ENCODE results near the gene TMEM200B. TPM values are rescaled to one million over a fixed set of nuclear protein-coding genes. Genes with fewer than 3 reads are reported as not detected.
"Not testable (repeated sequence)": the region's sequence is repeated elsewhere in the genome, so short reads cannot be mapped to it uniquely, and the experiment has no call there.

Gene TMEM200B
- total RNA-seq, 1 experiment from 2014 or later, result 12.6 TPM

DNA sequence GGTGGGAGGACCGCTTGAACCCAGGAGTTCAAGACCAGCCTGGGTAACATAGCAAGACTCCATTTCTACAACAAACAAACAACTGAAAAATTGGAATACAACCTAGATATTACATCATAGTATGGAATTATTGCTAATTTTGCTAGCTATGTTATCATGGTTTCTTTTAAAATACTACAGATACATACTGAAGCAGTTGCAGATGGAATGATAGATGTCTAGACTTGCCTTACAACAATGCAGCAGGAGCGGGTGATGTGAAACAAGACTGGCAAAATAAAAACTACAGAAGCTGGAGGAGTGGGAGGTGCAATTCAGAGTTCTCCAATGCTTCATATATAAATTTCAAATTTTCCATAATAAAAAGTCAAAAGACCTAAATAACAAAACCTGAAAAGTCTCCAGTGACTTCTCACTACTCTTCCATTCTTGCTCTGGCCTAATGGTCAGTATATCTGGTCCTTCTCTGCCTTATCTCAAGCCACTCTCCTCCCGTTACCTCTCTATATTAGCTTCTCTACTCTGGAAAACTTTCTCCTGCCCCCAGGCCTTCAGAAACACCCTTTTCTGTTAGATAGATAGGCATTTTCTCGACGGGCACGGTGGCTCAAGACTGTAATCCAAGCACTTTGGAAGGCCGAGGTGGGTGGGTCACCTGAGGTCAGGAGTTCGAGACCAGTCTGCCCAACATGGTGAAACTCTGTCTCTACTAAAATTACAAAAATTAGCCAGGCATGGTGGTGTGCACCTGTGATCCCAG lies 28.5 kb upstream of the TMEM200B start:
- Histone ChIP-seq H3K23me2 (ENCODE audit: insufficient read length, low read depth, low read length, poor library complexity, severe bottlenecking) (no peaks in the 10 kb centered on the region), H2BK12ac (ENCODE audit: insufficient read length, low read depth, low read length) (no peak overlapping the region), H4K91ac (ENCODE audit: insufficient read length, low read depth, low read length) (no peak overlapping the region), H3K18ac (ENCODE audit: insufficient read length, low read depth, low read length) (no peak overlapping the region), H2AFZ (ENCODE audit: low read length) (no peak overlapping the region), H3K79me1 (ENCODE audit: insufficient read depth, low read depth, low read length, poor library complexity, severe bottlenecking) (no peaks in the 10 kb centered on the region), H3K56ac (ENCODE audit: insufficient read length, low read depth, low read length) (no peak overlapping the region), H3K4me2 (ENCODE audit: insufficient read depth, insufficient read length, low read length) (no peak overlapping the region), H3K79me2 (ENCODE audit: insufficient read depth, low read length) (no peaks in the 10 kb centered on the region), H4K8ac (replicated peaks; ENCODE audit: insufficient read length, low read depth, low read length) (no peak overlapping the region), H3K23ac (ENCODE audit: insufficient read length, low read depth, low read length) (no peak overlapping the region), H2BK5ac (ENCODE audit: insufficient read length, low read length) (no peak overlapping the region), H2BK120ac (ENCODE audit: low read depth, low read length, poor library complexity, severe bottlenecking) (no peak overlapping the region), H3K4ac (ENCODE audit: low read depth, low read length) (no peak overlapping the region), H3K4me1 (ENCODE audit: insufficient read depth, low read length) (peaks cover 3% of the 10 kb centered on the region; the same call in 1 of the 2 replicates), H4K20me1 (ENCODE audit: control insufficient read depth, insufficient read depth, insufficient read length) (no peaks in the 10 kb centered on the region), H2AK5ac (ENCODE audit: insufficient read length, low read length) (no peak overlapping the region), H4K5ac (ENCODE audit: insufficient read length, low read depth, low read length) (no peak overlapping the region), H2BK20ac (ENCODE audit: low read depth, low read length, poor library complexity, severe bottlenecking) (no peak overlapping the region), H2BK15ac (ENCODE audit: low read depth, low read length) (no peak overlapping the region), H3K27me3 (ENCODE audit: insufficient read depth, low read length) (no peaks in the 10 kb centered on the region), H3T11ph (ENCODE audit: low read length) (no peak overlapping the region), H3K9ac (ENCODE audit: extremely low read depth, insufficient read length, low read length) (no peak overlapping the region), H3K27ac (ENCODE audit: insufficient read length, low read depth, low read length) (no peak overlapping the region), H3K14ac (ENCODE audit: insufficient read depth, low read length) (no peak overlapping the region), H3K9me3 (ENCODE audit: control insufficient read depth, low read depth, low read length) (no peaks in the 10 kb centered on the region)
- H3K9me3 Mint-ChIP-seq, result no peaks in the 10 kb centered on the region
- H3K27ac Mint-ChIP-seq, result no peak overlapping the region
- no peaks in the 10 kb centered on the region for H3K27me3 Mint-ChIP-seq (ENCODE audit: low read depth)
- DNase-seq, result no peak
- TF ChIP-seq, protein P1, sequence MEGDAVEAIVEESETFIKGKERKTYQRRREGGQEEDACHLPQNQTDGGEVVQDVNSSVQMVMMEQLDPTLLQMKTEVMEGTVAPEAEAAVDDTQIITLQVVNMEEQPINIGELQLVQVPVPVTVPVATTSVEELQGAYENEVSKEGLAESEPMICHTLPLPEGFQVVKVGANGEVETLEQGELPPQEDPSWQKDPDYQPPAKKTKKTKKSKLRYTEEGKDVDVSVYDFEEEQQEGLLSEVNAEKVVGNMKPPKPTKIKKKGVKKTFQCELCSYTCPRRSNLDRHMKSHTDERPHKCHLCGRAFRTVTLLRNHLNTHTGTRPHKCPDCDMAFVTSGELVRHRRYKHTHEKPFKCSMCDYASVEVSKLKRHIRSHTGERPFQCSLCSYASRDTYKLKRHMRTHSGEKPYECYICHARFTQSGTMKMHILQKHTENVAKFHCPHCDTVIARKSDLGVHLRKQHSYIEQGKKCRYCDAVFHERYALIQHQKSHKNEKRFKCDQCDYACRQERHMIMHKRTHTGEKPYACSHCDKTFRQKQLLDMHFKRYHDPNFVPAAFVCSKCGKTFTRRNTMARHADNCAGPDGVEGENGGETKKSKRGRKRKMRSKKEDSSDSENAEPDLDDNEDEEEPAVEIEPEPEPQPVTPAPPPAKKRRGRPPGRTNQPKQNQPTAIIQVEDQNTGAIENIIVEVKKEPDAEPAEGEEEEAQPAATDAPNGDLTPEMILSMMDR (conservative IDR thresholded peaks at IDR 0.05), result no peak
- H3K4me3 Mint-ChIP-seq, result no peak overlapping the region
- H3K36me3 Mint-ChIP-seq (ENCODE audit: insufficient read depth in 1 of 3, low read depth in 3 of 3), result peaks cover 62 to 99% (median 96%) of the 10 kb centered on the region in 3 experiments
- no CpG with 5 or more reads among the region's 8 CpGs for WGBS (ENCODE audit: extremely low coverage, insufficient read length, low lambda C conversion rate)
- peaks cover 5 to 7% of the 10 kb centered on the region in 2 experiments for H3K4me1 Mint-ChIP-seq

DNA sequence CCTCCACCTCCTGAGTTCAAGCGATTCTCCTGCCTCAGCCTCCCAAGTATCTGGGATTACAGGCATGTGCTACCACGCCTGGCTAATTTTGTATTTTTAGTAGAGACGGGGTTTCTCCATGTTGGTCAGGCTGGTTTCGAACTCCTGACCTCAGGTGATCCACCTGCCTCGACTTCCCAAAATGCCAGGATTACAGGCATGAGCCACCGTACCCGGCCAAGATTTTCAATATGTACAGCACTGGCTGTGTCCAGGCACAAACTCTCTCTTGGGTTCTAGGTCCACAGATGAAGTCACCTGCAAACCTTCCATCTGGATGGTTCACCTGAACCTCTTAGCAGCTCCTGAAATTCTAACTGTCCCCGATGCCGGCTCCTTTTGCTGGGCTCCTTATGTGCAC lies 26.6 kb upstream of the TMEM200B start:
- not testable (repeated sequence) for H3K4me1 Mint-ChIP-seq; H2BK15ac ChIP-seq (ENCODE audit: low read depth, low read length); H4K5ac ChIP-seq (ENCODE audit: insufficient read length, low read depth, low read length); H3K18ac ChIP-seq (ENCODE audit: insufficient read length, low read depth, low read length); H2AK5ac ChIP-seq (ENCODE audit: insufficient read length, low read length); H4K20me1 ChIP-seq (ENCODE audit: control insufficient read depth, insufficient read depth, insufficient read length); H3K27ac ChIP-seq (ENCODE audit: insufficient read length, low read depth, low read length); H3K4me1 ChIP-seq (ENCODE audit: insufficient read depth, low read length); H3K9me3 Mint-ChIP-seq; H3K14ac ChIP-seq (ENCODE audit: insufficient read depth, low read length); H2BK120ac ChIP-seq (ENCODE audit: low read depth, low read length, poor library complexity, severe bottlenecking); H4K91ac ChIP-seq (ENCODE audit: insufficient read length, low read depth, low read length); H3K27ac Mint-ChIP-seq; H2BK12ac ChIP-seq (ENCODE audit: insufficient read length, low read depth, low read length); H3T11ph ChIP-seq (ENCODE audit: low read length); H3K79me2 ChIP-seq (ENCODE audit: insufficient read depth, low read length); H3K9ac ChIP-seq (ENCODE audit: extremely low read depth, insufficient read length, low read length); DNase-seq; H3K4me2 ChIP-seq (ENCODE audit: insufficient read depth, insufficient read length, low read length); H3K56ac ChIP-seq (ENCODE audit: insufficient read length, low read depth, low read length); H3K27me3 Mint-ChIP-seq (ENCODE audit: low read depth); H3K23me2 ChIP-seq (ENCODE audit: insufficient read length, low read depth, low read length, poor library complexity, severe bottlenecking); H3K4me3 Mint-ChIP-seq; H2AFZ ChIP-seq (ENCODE audit: low read length); H3K23ac ChIP-seq (ENCODE audit: insufficient read length, low read depth, low read length); H3K9me3 ChIP-seq (ENCODE audit: control insufficient read depth, low read depth, low read length); H2BK20ac ChIP-seq (ENCODE audit: low read depth, low read length, poor library complexity, severe bottlenecking); H3K4ac ChIP-seq (ENCODE audit: low read depth, low read length); H2BK5ac ChIP-seq (ENCODE audit: insufficient read length, low read length); H3K27me3 ChIP-seq (ENCODE audit: insufficient read depth, low read length); H4K8ac ChIP-seq (replicated peaks; ENCODE audit: insufficient read length, low read depth, low read length); H3K79me1 ChIP-seq (ENCODE audit: insufficient read depth, low read depth, low read length, poor library complexity, severe bottlenecking)
- no CpG with 5 or more reads among the region's 9 CpGs for WGBS (ENCODE audit: extremely low coverage, insufficient read length, low lambda C conversion rate)
- peaks cover 72 to 99% (median 95%) of the 10 kb centered on the region in 3 experiments for H3K36me3 Mint-ChIP-seq (ENCODE audit: insufficient read depth in 1 of 3, low read depth in 3 of 3)
